Thymus (tissue), 11 donors: ENCODE results near the gene OTOGL. TPM values are rescaled to one million over a fixed set of nuclear protein-coding genes. Genes with fewer than 3 reads are reported as not detected.
A peak's percentile ranks its signal among the peaks of the same experiment; 100 is the strongest.
"Not testable (repeated sequence)": the region's sequence is repeated elsewhere in the genome, so short reads cannot be mapped to it uniquely, and the experiment has no call there.

Experiments used
- DNase-seq, 9 donors: peaks; one replicate each; pipeline ENCODE4 v3.0.0-alpha.2; 2013; ENCODE audit warnings: low spot score in 9 of 9, low read depth in 6 of 9, missing footprints in 1 of 9
- H3K27ac ChIP-seq, 2 donors: one replicate each; pipeline ENCODE4 v1.5.1; 2013; ENCODE audit warnings: control low read depth in 1 of 2, low read depth in 1 of 2, low read length in 1 of 2, mild to moderate bottlenecking in 1 of 2, moderate library complexity in 1 of 2
- H3K27me3 ChIP-seq, 2 donors: one replicate each; pipeline ENCODE4 v1.5.1; 2013; ENCODE audit warnings: low read length in 1 of 2; ENCODE audit not compliant: control insufficient read depth in 2 of 2, insufficient read depth in 1 of 2
- H3K36me3 ChIP-seq, 2 donors: one replicate each; pipeline ENCODE4 v1.5.1; 2013; ENCODE audit warnings: low read length in 1 of 2, mild to moderate bottlenecking in 1 of 2, moderate library complexity in 1 of 2; ENCODE audit not compliant: control insufficient read depth in 2 of 2, insufficient read depth in 2 of 2
- H3K4me1 ChIP-seq, 2 donors: one replicate each; pipeline ENCODE4 v1.5.1; 2013; ENCODE audit warnings: low read length in 2 of 2; ENCODE audit not compliant: control insufficient read depth in 2 of 2, insufficient read depth in 2 of 2
- H3K4me3 ChIP-seq, 2 donors: one replicate each; pipeline ENCODE4 v1.5.1; 2013; ENCODE audit warnings: low read length in 2 of 2, control low read depth in 1 of 2, mild to moderate bottlenecking in 1 of 2
- H3K9me3 ChIP-seq, 2 donors: one replicate each; pipeline ENCODE4 v1.5.1; 2013; ENCODE audit warnings: low read length in 1 of 2, mild to moderate bottlenecking in 1 of 2; ENCODE audit not compliant: control insufficient read depth in 2 of 2, insufficient read depth in 1 of 2
- WGBS: extraction: QIAGEN DNeasy Blood & Tissue Kit; methylation state at CpG from one replicate; pipeline ENCODE4 v1.1.7; 2013; 5-methylcytosine and 5-hydroxymethylcytosine counted together
- polyA plus RNA-seq: library from polyadenylated mRNA; stranded (reverse); fragments of 200-250 nt; gene quantifications from one replicate; pipeline ENCODE4 v1.2.3, GENCODE V29; 2013
- total RNA-seq: library from RNA; stranded (reverse); fragments of 120-200 nt; gene quantifications from one replicate; pipeline ENCODE4 v1.2.4, GENCODE V29; 2013
- donor health status: healthy.

Gene OTOGL
- total and polyA plus RNA-seq, 2 donors: 0.42 to 0.73 TPM

- Histone ChIP-seq H3K27ac (no peak overlapping the region), H3K4me1 (no peaks in the 10 kb centered on the region), H3K27me3 (no peaks in the 10 kb centered on the region), H3K4me3 (no peak overlapping the region), H3K36me3 (no peaks in the 10 kb centered on the region), H3K9me3 (no peaks in the 10 kb centered on the region)
- 89% methylated on average over 5 of the region's 5 CpGs for WGBS
- DNase-seq: peak in 1 of 9 donors; percentile 10
These were observed 142.4 kb downstream of the OTOGL start for GRCh38 chr12:80241576-80242273.

GRCh38 chr12:80242321-80242720, 143.0 kb downstream of the OTOGL start:
- H3K27me3 ChIP-seq: no peaks in the 10 kb centered on the region
- H3K36me3 ChIP-seq: no peaks in the 10 kb centered on the region
- 81% methylated on average over 1 of the region's 1 CpG for WGBS
- DNase-seq: no peak
- no peaks in the 10 kb centered on the region for H3K9me3 ChIP-seq
- no peak overlapping the region for H3K27ac ChIP-seq
- no peak overlapping the region for H3K4me3 ChIP-seq
- H3K4me1 ChIP-seq: no peaks in the 10 kb centered on the region

- not testable (repeated sequence) for H3K4me3 ChIP-seq, H3K9me3 ChIP-seq, H3K27me3 ChIP-seq, DNase-seq, H3K4me1 ChIP-seq, H3K27ac ChIP-seq, H3K36me3 ChIP-seq
- 93% methylated on average over 20 of the region's 20 CpGs for WGBS
These were observed 150.2 kb downstream of the OTOGL start for GRCh38 chr12:80249581-80249980.

GRCh38 chr12:80257920-80258319, 158.6 kb downstream of the OTOGL start:
- no peak for DNase-seq
- 93% methylated on average over 2 of the region's 2 CpGs for WGBS
- no peak overlapping the region for H3K27ac ChIP-seq

GRCh38 chr12:80260269-80260668, 160.9 kb downstream of the OTOGL start:
- Histone ChIP-seq H3K4me3 (no peak overlapping the region), H3K27ac (no peak overlapping the region), H3K36me3 (no peaks in the 10 kb centered on the region), H3K27me3 (no peaks in the 10 kb centered on the region), H3K4me1 (no peaks in the 10 kb centered on the region), H3K9me3 (no peaks in the 10 kb centered on the region)
- 95% methylated on average over 4 of the region's 4 CpGs for WGBS
- DNase-seq: no peak

More at GRCh38 chr12:80257920-80258319, 158.6 kb downstream of the OTOGL start:
- Histone ChIP-seq H3K4me1 (no peaks in the 10 kb centered on the region), H3K36me3 (no peaks in the 10 kb centered on the region), H3K9me3 (no peaks in the 10 kb centered on the region), H3K27me3 (no peaks in the 10 kb centered on the region), H3K4me3 (no peak overlapping the region)

- Histone ChIP-seq H3K27me3 (no peaks in the 10 kb centered on the region), H3K36me3 (no peaks in the 10 kb centered on the region), H3K9me3 (no peaks in the 10 kb centered on the region), H3K27ac (no peak overlapping the region), H3K4me3 (no peak overlapping the region), H3K4me1 (no peaks in the 10 kb centered on the region)
- WGBS: 72% methylated on average over 3 of the region's 3 CpGs
- no peak for DNase-seq
These were observed 162.1 kb downstream of the OTOGL start for GRCh38 chr12:80261403-80261802.

GRCh38 chr12:80262346-80262745, 163.0 kb downstream of the OTOGL start:
- Histone ChIP-seq H3K4me1 (no peaks in the 10 kb centered on the region), H3K27me3 (no peaks in the 10 kb centered on the region), H3K36me3 (no peaks in the 10 kb centered on the region), H3K27ac (no peak overlapping the region), H3K9me3 (no peaks in the 10 kb centered on the region), H3K4me3 (no peak overlapping the region)
- WGBS: 97% methylated on average over 1 of the region's 1 CpG
- DNase-seq: no peak

- Histone ChIP-seq H3K27ac (no peak overlapping the region), H3K4me1 (no peaks in the 10 kb centered on the region)
- WGBS: 91% methylated on average over 4 of the region's 4 CpGs
These were observed 163.4 kb downstream of the OTOGL start for GRCh38 chr12:80262771-80263170.

GRCh38 chr12:80264386-80264785, 165.0 kb downstream of the OTOGL start:
- Histone ChIP-seq H3K4me3 (no peak overlapping the region), H3K4me1 (no peaks in the 10 kb centered on the region), H3K27me3 (no peaks in the 10 kb centered on the region), H3K36me3 (no peaks in the 10 kb centered on the region), H3K27ac (no peak overlapping the region), H3K9me3 (no peaks in the 10 kb centered on the region)
- no peak for DNase-seq

More at GRCh38 chr12:80262771-80263170, 163.4 kb downstream of the OTOGL start:
- no peak for DNase-seq
- Histone ChIP-seq H3K4me3 (no peak overlapping the region), H3K27me3 (no peaks in the 10 kb centered on the region), H3K9me3 (no peaks in the 10 kb centered on the region), H3K36me3 (no peaks in the 10 kb centered on the region)
